ENCODE measurements around the gene EYS.
"Not testable (repeated sequence)": the region's sequence is repeated elsewhere in the genome, so short reads cannot be mapped to it uniquely, and the experiment has no call there.

Gene EYS

GRCh38 chr6:63912887-63913286 lies 1794.1 kb downstream of the EYS start:
- no peak overlapping the region for H3K27ac ChIP-seq
- TF ChIP-seq, protein P1, sequence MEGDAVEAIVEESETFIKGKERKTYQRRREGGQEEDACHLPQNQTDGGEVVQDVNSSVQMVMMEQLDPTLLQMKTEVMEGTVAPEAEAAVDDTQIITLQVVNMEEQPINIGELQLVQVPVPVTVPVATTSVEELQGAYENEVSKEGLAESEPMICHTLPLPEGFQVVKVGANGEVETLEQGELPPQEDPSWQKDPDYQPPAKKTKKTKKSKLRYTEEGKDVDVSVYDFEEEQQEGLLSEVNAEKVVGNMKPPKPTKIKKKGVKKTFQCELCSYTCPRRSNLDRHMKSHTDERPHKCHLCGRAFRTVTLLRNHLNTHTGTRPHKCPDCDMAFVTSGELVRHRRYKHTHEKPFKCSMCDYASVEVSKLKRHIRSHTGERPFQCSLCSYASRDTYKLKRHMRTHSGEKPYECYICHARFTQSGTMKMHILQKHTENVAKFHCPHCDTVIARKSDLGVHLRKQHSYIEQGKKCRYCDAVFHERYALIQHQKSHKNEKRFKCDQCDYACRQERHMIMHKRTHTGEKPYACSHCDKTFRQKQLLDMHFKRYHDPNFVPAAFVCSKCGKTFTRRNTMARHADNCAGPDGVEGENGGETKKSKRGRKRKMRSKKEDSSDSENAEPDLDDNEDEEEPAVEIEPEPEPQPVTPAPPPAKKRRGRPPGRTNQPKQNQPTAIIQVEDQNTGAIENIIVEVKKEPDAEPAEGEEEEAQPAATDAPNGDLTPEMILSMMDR (conservative IDR thresholded peaks at IDR 0.05) = no peak
- no peak for TF ChIP-seq ZFX (IDR thresholded peaks at IDR 0.05)

DNA sequence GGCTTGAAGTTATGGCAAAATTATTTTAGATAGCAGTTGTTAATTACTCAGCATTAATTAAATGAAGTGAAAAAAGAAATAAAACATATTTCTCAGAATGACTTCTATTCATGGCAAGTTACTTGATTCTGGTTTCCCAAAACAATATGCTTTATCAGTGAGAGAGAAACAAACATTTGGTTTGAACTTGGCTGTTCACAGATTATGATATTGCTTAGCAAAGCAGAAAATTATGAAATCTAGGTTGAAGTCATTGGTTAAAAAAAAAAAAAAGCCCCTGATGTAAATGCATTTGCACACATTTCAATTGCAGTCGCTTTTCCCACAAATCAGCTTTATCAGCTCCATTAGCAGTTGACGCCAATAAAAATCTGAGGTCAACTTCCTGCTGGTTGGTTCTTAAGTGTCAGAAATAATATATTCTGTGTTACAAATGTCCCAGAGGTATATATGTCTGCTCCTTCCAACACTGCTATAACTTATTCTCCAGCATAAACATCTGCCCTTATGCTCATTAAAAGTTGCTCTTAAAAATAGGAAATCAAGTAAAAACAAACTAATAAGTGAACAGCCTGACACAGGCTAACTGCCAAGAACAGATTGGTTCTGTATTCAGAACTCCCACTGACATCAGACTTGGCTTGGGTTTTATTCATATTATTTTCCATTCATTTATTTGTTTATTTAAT lies 1796.0 kb downstream of the EYS start:
- H3K27ac ChIP-seq = no peak overlapping the region
- TF ChIP-seq, protein P1 (conservative IDR thresholded peaks at IDR 0.05) = no peak
- TF ChIP-seq ZFX (IDR thresholded peaks at IDR 0.05) = no peak

- no peak for TF ChIP-seq ZFX (IDR thresholded peaks at IDR 0.05)
- TF ChIP-seq, protein P1 (conservative IDR thresholded peaks at IDR 0.05) = no peak
These were observed 1802.3 kb downstream of the EYS start for GRCh38 chr6:63904650-63905248.

DNA sequence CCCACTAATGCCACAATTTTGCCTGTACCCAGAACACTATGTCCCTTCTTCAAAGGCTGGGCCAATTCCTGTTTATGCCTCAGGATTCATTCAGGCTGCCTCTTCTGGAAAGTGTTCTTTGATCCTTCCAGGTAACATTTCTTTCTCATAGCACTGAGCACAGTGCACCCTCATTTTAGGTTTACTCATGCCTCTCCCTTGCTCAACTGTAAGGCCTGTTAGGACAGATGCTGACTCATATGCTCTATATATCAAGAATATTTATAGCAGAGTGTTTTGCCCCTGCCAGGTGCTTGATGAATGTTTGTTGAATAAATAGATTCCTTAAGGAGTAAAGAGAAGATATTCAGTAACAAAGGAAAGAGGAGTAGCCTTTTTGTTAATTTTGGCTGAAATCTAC lies 1807.5 kb downstream of the EYS start:
- TF ChIP-seq, protein P1 (conservative IDR thresholded peaks at IDR 0.05) = no peak
- no peak for TF ChIP-seq ZFX (IDR thresholded peaks at IDR 0.05)
- H3K27ac ChIP-seq = no peak overlapping the region

More at GRCh38 chr6:63904650-63905248, 1802.3 kb downstream of the EYS start:
- no peak overlapping the region for H3K27ac ChIP-seq

DNA sequence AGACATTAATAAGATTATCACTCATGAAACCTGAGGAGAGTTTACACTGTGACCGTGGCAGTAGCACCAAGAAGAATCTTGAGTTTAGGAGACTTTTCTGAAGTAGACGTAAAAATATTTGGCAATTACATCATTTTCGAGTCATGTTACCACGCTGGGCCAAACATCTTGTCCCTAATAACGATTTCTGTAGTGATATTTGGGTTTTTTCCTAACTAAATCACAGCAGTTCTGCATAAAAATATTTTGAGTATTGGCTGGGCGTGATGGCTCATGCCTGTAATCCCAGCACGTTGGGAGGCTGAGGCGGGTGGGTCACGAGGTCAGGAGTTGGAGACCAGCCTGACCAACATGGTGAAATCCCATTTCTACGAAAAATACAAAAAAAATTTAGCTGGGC lies 1809.1 kb downstream of the EYS start:
- H3K27ac ChIP-seq = no peak overlapping the region
- TF ChIP-seq ZFX (IDR thresholded peaks at IDR 0.05) = no peak
- TF ChIP-seq, protein P1 (conservative IDR thresholded peaks at IDR 0.05) = no peak

DNA sequence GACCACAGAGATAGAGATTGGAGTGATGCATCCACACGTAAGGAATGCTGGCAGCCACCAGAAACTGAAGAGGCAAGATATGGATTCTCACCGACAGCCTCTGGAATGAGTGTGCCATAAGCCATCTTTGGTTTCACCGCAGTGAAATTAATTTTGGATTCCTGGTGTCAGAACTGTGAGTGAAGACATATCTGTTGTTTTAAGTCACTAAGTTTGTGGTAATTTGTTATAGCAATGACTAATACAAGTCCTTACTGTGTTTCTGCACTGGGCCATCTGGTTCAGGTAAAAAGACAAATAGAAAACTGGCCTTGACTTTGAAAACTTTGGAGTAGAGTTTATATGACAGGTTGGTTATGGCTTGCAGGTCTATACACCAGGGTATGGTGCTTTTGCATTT lies 1809.6 kb downstream of the EYS start:
- TF ChIP-seq, protein P1 (conservative IDR thresholded peaks at IDR 0.05) = no peak
- no peak for TF ChIP-seq ZFX (IDR thresholded peaks at IDR 0.05)
- H3K27ac ChIP-seq = no peak overlapping the region

GRCh38 chr6:63888416-63888815 lies 1818.6 kb downstream of the EYS start:
- H3K27ac ChIP-seq = no peak overlapping the region
- TF ChIP-seq, protein P1 (conservative IDR thresholded peaks at IDR 0.05) = no peak
- TF ChIP-seq ZFX (IDR thresholded peaks at IDR 0.05) = no peak

- H3K27ac ChIP-seq = not testable (repeated sequence)
These were observed 1819.2 kb downstream of the EYS start for GRCh38 chr6:63887804-63888203.

Data from C4-2B (cell line).